ENCODE results near the gene SMIM38.

Gene SMIM38

DNA sequence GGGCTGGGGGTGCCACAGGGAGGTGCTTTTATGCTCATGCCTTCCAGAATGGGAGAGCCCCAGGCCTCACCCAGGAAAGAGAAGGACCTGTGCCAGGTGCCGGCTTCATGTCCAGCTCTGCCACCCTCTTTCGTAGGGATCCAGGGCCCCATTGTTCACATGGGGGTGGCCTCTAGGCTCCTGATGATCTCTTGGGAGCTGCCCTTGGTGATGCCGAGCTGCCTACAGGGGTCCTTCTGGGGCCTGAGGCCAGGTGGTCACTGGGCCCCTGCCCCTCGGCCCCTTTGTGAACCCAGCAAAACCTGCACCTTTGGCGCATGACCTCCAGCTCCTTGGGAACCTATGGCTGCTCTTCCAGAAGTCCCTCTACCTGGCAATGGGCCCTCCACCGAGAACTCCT lies 41.4 kb upstream of the SMIM38 start:
- Histone ChIP-seq H3K27ac (no peak overlapping the region), H3K9me3 (no peaks in the 10 kb centered on the region), H3K36me3 (no peaks in the 10 kb centered on the region), H3K4me1 (ENCODE audit: control insufficient read depth in 1 of 2, insufficient read depth in 1 of 2, low read depth in 1 of 2, low read length in 1 of 2) (no peaks in the 10 kb centered on the region), H3K4me3 (ENCODE audit: low read depth in 1 of 2, low read length in 1 of 2) (no peak overlapping the region), H3K27me3 (no peaks in the 10 kb centered on the region)
- TF ChIP-seq, protein P1, sequence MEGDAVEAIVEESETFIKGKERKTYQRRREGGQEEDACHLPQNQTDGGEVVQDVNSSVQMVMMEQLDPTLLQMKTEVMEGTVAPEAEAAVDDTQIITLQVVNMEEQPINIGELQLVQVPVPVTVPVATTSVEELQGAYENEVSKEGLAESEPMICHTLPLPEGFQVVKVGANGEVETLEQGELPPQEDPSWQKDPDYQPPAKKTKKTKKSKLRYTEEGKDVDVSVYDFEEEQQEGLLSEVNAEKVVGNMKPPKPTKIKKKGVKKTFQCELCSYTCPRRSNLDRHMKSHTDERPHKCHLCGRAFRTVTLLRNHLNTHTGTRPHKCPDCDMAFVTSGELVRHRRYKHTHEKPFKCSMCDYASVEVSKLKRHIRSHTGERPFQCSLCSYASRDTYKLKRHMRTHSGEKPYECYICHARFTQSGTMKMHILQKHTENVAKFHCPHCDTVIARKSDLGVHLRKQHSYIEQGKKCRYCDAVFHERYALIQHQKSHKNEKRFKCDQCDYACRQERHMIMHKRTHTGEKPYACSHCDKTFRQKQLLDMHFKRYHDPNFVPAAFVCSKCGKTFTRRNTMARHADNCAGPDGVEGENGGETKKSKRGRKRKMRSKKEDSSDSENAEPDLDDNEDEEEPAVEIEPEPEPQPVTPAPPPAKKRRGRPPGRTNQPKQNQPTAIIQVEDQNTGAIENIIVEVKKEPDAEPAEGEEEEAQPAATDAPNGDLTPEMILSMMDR (IDR thresholded peaks at IDR 0.05) = no peak

DNA sequence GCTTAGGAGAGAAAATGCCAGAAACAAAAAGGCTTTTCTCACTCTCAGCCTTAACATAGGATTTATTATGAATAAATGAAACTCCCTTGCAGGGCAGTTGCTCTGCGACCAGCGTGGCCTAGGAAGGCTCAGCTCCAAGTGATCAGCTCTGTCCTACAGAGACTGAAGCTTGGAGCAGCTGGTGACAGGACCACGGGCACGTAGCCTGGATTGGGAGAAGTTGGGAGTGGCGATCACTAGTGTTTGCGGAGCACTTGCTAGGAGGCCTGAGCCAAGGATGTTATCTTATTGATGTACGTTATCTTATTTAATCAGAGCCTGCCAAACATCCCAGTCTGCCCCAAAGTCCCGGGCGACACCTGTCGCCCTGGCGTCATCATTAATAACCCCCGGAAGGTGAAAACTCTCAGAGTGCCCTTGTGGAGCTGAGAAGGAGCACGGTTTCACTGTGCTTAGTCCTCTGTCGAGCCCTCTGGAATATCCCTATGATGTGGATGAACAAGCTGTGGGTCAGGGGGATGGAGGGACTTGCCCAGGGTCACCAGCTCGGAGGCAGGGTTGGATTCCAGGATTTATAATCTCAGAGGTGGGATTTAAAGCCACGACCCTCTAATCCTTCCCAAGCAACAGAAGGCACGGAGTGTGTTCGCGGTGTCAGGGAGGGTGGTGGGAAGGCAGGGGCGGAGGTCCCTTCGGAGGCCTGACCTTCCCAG lies 40.8 kb upstream of the SMIM38 start:
- H3K27me3 ChIP-seq = no peaks in the 10 kb centered on the region
- TF ChIP-seq, protein P1 (IDR thresholded peaks at IDR 0.05) = no peak
- H3K36me3 ChIP-seq = no peaks in the 10 kb centered on the region
- no peaks in the 10 kb centered on the region for H3K4me1 ChIP-seq (ENCODE audit: control insufficient read depth in 1 of 2, insufficient read depth in 1 of 2, low read depth in 1 of 2, low read length in 1 of 2)
- no peak overlapping the region for H3K27ac ChIP-seq
- no peaks in the 10 kb centered on the region for H3K9me3 ChIP-seq
- H3K4me3 ChIP-seq (ENCODE audit: low read depth in 1 of 2, low read length in 1 of 2) = no peak overlapping the region

DNA sequence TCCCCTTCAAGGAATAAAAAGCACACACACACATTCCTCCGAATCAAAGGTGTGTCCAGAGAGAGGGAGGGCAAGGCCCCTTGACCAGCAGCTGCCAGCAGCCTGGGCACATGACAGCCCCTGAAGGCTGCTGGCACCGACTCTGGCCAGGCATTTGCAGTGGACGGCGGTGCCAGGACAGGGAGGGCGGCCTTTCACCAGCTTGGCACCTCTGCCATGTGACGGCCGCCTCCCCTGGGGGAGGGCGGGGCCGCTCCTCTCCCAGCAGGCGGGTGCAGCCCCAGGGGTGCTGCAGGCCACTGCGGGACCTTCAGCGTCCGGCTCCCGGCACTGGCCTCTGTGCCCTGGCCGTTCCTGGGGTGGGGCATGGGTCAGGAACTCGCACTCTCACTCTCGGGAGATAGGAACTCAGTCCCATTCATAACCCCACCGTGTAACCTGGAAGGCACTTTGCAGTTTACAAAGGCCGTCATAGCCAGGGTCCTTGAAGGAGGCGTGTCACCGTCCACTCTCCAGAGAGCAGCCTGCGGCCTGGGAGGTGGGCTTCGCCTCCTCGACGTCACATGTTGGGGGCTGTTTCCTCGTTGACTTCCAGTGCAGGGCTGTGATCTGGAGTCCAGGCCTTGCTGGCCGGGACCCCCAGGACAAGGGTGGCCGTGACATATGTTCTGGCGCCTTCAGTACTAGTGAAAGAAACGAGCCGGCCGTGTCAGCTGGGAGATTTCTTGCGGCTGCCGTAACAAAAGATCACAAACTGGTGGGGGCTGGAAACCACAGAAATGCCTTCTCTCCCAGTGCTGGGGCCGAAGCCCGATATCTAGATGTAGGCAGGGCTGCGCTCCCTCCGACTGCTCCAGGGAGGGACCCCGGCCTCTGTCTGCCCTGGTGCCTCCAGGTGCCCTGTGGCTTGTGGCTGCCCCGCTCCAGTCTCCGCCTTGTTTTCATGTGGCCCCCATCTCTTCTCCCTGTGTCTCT lies 39.9 kb upstream of the SMIM38 start:
- Histone ChIP-seq H3K9me3 (no peaks in the 10 kb centered on the region), H3K4me3 (ENCODE audit: low read depth in 1 of 2, low read length in 1 of 2) (no peak overlapping the region), H3K36me3 (no peaks in the 10 kb centered on the region), H3K4me1 (ENCODE audit: control insufficient read depth in 1 of 2, insufficient read depth in 1 of 2, low read depth in 1 of 2, low read length in 1 of 2) (no peaks in the 10 kb centered on the region), H3K27me3 (no peaks in the 10 kb centered on the region), H3K27ac (no peak overlapping the region)
- TF ChIP-seq, protein P1 (IDR thresholded peaks at IDR 0.05) = no peak

DNA sequence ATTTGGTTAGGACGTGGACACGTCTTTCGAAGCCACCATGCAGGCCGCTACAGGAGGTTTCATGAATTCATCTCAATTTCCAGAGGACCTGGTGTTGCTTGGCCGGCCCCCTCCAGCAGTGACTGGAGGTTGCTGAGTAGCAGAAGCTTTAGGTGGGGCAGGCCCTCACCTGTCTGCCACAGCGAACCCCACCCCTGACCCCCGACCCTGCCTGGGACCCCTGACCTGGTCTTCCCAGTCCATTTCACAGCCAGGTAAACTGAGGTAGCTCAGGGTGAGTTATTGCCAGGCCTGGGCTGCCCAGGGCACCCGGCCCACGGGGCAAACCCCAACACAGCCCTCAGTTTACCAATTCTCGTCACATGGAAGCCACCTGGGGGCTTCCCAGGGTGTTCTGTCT lies 39.1 kb upstream of the SMIM38 start:
- TF ChIP-seq, protein P1 (IDR thresholded peaks at IDR 0.05) = no peak
- Histone ChIP-seq H3K4me1 (ENCODE audit: control insufficient read depth in 1 of 2, insufficient read depth in 1 of 2, low read depth in 1 of 2, low read length in 1 of 2) (no peaks in the 10 kb centered on the region), H3K36me3 (no peaks in the 10 kb centered on the region), H3K9me3 (no peaks in the 10 kb centered on the region), H3K27me3 (no peaks in the 10 kb centered on the region), H3K4me3 (ENCODE audit: low read depth in 1 of 2, low read length in 1 of 2) (no peak overlapping the region), H3K27ac (no peak overlapping the region)

DNA sequence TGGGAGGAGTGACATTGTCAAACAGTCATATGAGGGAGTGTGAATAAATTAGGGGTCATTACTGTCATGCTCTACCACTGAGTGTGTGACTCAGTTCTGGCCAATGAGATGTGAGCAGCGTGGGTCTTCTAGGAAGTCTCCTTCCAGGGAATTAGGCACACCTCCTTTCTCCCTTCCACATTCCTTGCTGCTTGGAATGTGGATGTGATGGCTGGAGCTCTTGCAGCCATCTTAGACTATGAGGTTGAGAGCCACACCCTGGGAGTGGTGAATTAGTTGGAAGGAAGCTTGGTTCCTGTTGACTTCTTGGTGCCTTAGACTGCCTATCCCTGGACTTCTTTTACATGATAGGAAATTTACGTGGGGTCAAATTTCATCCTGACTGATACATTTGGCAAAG lies 36.5 kb upstream of the SMIM38 start:
- Histone ChIP-seq H3K9me3 (no peaks in the 10 kb centered on the region), H3K4me3 (ENCODE audit: low read depth in 1 of 2, low read length in 1 of 2) (no peak overlapping the region), H3K36me3 (no peaks in the 10 kb centered on the region), H3K4me1 (ENCODE audit: control insufficient read depth in 1 of 2, insufficient read depth in 1 of 2, low read depth in 1 of 2, low read length in 1 of 2) (no peaks in the 10 kb centered on the region), H3K27ac (no peak overlapping the region), H3K27me3 (peaks cover 14% of the 10 kb centered on the region)
- TF ChIP-seq, protein P1 (IDR thresholded peaks at IDR 0.05) = no peak
